GM21786 (cell line): Measurements from ENCODE around the gene EXOC4.
"Not testable (repeated sequence)": the region's sequence is repeated elsewhere in the genome, so short reads cannot be mapped to it uniquely, and the experiment has no call there.

Experiments used
- ATAC-seq: cut with Tn5 transposase; IDR thresholded peaks from one replicate; pipeline ENCODE4 v1.9.1; 2021; ENCODE audit not compliant: unreplicated experiment

EXOC4 gene

GRCh38 chr7:133252858-133253518 is at the start of gene EXOC4:
TSS of gene EXOC4 (plus strand) at chr7:133253078.
- peak; percentile 99 for ATAC-seq

- ATAC-seq = no peak
Measured at GRCh38 chr7:133203490-133203889, 49.4 kb upstream of the EXOC4 start.

DNA sequence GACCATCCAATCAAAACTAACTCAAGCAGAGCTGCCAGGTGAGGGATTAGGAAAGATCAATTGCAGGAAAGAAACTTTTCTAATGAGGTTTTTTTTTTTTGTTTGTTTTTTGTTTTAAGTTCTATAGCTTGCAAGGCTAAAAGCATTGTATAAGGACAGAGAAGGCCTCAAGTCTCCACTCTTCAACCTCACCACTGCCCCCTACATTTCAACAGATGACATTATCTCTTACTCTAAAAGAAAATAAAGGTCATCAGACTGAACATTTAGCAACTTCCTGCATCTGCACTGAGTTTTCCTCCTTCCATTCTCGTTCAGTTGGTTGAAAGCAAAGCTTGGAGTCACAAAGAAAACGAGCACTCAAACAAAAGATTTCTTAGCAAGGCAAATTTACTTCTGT is 45.2 kb upstream of the EXOC4 start:
- ATAC-seq = no peak

DNA sequence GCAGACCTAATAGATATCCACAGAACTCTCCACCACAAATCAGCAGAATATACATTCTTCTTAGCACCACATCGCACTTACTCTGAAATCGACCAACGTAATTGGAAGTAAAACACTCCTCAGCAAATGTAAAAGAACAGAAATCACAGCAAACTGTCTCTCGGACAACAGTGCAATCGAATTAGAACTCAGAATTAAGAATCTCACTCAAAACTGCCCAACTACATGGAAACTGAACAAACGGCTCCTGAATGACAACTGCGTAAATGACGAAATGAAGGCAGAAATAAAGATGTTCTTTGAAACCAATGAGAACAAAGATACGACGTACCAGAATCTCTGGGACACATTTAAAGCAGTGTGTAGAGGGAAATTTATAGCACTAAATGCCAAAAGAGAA is 42.1 kb upstream of the EXOC4 start:
- not testable (repeated sequence) for ATAC-seq

DNA sequence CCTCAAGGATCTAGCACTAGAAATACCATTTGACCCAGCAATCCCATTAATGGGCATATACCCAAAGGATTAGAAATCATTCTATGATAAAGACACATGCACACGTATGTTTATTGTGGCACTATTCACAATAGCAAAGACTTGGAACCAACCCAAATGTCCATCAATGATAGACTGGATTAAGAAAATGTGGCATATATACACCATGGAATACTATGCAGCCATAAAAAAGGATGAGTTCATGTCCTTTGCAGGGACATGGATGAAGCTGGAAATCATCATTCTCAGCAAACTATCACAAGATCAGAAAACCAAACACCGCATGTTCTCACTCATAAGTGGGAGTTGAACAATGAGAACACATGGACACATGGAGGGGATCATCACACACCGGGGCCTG is 39.1 kb upstream of the EXOC4 start:
- ATAC-seq = not testable (repeated sequence)

DNA sequence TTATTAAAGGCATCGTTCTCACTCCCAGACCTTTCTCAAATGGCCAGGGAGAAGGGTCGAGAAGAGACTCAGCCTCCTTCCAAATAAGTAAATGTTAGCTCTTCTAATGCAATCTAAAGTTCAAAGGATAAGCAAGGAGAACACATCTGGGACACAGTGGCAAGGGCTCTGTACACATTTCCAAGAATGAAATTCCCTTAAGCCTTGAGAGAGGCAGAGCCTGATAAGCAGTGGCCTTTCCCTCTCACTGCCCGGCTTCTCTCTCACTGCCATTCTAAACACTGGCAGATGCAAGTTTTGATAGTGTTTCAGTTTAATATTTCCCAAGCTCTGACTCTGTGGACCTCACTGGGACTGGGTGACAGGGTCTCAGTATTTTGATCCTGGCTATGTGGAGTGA is 35.1 kb upstream of the EXOC4 start:
- ATAC-seq = no peak

DNA sequence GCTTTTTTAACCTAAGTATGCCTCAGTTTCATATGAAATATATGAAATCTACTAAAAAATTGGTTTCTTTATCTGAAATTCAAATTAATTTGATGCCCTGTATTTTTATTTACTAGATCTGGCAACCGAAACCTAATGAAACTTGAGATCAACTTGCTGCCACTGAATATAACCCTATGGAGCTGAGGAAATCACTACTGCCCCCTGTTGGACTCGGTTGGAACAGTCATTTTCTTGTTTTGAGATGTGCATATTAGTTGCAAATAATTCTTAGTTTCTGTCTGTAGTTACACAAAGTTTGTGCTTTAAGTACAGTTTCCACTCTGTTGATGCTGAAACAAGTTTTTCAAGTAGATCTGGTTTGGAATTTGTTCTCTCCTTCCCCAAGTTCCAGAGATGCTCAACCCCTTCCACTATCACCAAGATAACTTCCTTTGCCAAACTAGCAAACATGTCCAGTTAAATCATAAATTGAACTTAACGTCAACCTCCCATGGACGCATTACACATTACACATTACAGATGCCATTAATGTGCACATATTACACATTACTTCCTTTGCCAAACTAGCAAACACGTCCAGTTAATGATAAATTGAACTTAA is 22.2 kb upstream of the EXOC4 start:
- ATAC-seq = no peak

DNA sequence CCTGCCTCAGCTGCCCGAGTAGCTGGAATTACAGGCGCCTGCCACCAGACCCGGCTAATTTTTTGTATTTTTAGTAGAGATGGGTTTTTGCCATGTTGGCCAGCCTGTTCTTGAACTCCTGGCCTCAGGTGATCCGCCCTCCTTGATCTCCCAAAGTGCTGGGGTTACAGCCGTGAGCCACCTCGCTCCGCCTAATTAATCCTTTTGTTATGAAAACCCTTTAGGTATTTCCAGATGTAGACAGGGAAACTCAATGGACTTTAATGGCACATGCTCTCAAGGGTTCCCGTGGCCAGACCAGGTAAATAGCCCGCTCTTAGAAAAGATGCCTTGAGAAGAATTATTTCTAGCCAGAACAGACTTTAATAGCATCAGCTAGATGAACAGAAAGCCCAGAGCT is 19.7 kb upstream of the EXOC4 start:
- no peak for ATAC-seq

- ATAC-seq = no peak
Measured at GRCh38 chr7:133234961-133235875, 17.7 kb upstream of the EXOC4 start.

- no peak for ATAC-seq
Measured at GRCh38 chr7:133237545-133237944, 15.3 kb upstream of the EXOC4 start.

DNA sequence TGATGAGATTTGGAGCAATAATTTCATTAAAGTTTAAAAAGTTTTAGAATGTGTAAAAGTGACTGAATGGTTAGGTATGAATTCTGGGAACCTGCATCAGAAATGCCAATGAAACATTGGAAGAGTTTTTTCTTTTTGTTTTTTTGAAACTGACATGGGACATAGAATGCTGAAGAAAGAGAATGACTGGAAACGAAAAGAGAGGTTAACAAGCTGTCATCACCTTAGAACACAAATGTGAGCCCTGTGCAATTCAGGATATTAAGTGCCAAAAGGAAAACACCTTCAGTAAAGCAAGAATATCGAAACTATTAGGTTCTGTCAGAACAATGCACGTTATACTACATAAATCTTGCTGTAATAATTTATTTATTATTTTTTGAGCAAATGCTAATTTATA is 12.6 kb upstream of the EXOC4 start:
- ATAC-seq = no peak

DNA sequence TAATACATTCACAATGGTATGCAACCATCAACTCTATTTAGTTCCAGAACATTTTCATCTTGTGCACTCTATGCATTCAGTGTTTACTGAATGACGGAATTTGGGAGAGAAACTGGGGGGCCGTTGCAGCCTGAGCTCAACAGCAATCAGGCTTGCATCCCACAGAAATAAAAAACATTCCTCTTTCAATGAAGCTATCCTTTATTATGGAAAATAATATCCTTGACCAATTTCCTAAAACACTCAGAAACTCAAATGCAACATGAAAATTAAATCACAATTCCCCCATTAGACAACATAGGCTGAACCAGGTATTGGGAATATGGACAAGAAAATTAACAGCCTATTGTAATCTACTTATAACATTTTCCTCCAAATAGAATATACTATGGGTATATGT is 6.3 kb upstream of the EXOC4 start:
- ATAC-seq = no peak

- ATAC-seq = no peak
Measured at GRCh38 chr7:133248901-133249300, 4.0 kb upstream of the EXOC4 start.

DNA sequence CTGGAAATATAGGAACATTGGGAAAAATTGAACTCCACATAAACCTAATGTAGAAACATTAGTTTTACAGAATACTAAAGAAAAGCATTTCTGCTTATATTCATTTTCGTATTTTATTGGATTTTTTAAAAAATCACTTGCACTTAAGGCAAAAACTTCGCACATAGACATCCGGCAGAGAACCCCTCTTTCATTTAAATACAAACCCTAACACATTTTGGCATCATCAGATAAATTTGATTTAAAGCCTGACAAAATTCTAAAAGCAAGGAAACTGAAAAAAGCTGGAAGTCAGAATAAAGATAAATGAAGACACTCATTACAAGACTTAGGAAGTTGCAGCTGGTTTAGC is 396 bp upstream of the EXOC4 start:
- no peak for ATAC-seq

DNA sequence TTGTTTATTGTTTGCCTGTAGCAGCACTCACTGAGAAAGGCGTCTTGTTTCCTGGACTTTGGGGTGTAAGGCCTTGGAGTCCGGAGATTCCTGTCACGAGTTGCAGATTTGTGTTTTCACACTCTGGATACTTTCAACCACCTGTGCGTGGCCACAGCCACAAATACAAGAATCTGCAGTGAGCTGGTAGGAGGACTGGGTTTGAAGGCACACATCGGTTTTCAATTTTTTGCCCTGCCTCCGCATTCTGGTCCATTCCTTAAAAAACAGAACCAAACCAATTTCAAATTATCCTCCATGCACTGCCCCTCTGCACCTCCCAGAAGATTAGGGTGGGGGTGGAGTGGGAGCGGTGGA is 619 bp downstream of the EXOC4 start:
- no peak for ATAC-seq

- ATAC-seq = no peak
Measured at GRCh38 chr7:133255486-133255885, 2.6 kb downstream of the EXOC4 start.

- no peak for ATAC-seq
Measured at GRCh38 chr7:133258174-133258573, 5.3 kb downstream of the EXOC4 start.

GRCh38 chr7:133265821-133266220 is 12.9 kb downstream of the EXOC4 start:
- no peak for ATAC-seq

GRCh38 chr7:133268355-133268754 is 15.5 kb downstream of the EXOC4 start:
- no peak for ATAC-seq

- no peak for ATAC-seq
Measured at GRCh38 chr7:133272336-133272735, 19.5 kb downstream of the EXOC4 start.

- ATAC-seq = no peak
Measured at GRCh38 chr7:133273227-133273626, 20.3 kb downstream of the EXOC4 start.

- ATAC-seq = no peak
Measured at GRCh38 chr7:133274265-133274664, 21.4 kb downstream of the EXOC4 start.
